B cell (primary cell): Measurements from ENCODE around the gene PIM1.

Source experiments
- EZH2 ChIP-seq: IDR thresholded peaks from 2 replicates; pipeline ENCODE4 v1.6.1; 2012; ENCODE audit warnings: borderline replicate concordance, low read depth, mild to moderate bottlenecking, moderate library complexity, low read length; ENCODE audit not compliant: insufficient read depth, poor library complexity, severe bottlenecking
- TF ChIP-seq, protein P1 (sequence below): fragments of 200-600 bp; IDR thresholded peaks from one replicate; pipeline ENCODE4 v1.8.0; 2022; ENCODE audit warnings: antibody characterized with exemption, mild to moderate bottlenecking

DNA sequence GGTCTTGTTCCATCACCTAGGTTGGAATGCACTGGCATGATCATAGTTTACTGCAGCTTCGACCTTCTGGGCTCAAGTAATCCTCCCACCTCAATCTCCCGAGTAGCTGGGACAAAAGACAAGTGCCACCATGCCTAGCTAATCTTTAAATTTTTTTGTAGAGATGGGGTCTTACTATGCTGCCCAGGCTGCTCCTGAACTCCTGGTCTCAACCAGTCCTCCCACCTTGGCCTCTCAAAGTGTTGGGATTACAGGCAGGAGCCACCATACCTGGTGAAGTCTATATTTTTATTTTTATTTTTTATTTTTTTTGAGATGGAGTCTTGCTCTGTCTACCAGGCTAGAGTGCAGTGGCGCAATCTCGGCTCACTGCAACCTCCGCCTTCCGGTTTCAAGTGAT lies 11.4 kb upstream of the PIM1 start:
- TF ChIP-seq, protein P1, sequence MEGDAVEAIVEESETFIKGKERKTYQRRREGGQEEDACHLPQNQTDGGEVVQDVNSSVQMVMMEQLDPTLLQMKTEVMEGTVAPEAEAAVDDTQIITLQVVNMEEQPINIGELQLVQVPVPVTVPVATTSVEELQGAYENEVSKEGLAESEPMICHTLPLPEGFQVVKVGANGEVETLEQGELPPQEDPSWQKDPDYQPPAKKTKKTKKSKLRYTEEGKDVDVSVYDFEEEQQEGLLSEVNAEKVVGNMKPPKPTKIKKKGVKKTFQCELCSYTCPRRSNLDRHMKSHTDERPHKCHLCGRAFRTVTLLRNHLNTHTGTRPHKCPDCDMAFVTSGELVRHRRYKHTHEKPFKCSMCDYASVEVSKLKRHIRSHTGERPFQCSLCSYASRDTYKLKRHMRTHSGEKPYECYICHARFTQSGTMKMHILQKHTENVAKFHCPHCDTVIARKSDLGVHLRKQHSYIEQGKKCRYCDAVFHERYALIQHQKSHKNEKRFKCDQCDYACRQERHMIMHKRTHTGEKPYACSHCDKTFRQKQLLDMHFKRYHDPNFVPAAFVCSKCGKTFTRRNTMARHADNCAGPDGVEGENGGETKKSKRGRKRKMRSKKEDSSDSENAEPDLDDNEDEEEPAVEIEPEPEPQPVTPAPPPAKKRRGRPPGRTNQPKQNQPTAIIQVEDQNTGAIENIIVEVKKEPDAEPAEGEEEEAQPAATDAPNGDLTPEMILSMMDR, result no peak
- TF ChIP-seq EZH2, result no peak
